PC-9 (cell line): Measurements from ENCODE around the gene SOAT2. TPM values are rescaled to one million over a fixed set of nuclear protein-coding genes. Genes with fewer than 3 reads are reported as not detected.
A peak's percentile ranks its signal among the peaks of the same experiment; 100 is the strongest.

ENCODE experiments used
- BruUV-seq: library from RNA; stranded (reverse); fragments of 400-500 nt; replicated peaks from 2 replicates; lab custom pipeline; 2021; lab: Mats Ljungman, UMichigan
- CTCF ChIA-PET: fragments of 300-600 bp; sonication (Branson Sonifier 250); formaldehyde crosslinking; loops from one replicate; lab custom pipeline; 2022; ENCODE audit warnings: antibody characterized with exemption; lab: Charles Lee
- POLR2A ChIA-PET: fragments of 300-600 bp; sonication (Branson Sonifier 250); formaldehyde crosslinking; loops from one replicate; lab custom pipeline; 2022; ENCODE audit warnings: antibody characterized with exemption; ENCODE audit not compliant: unreplicated experiment; lab: Charles Lee
- DNase-seq, 2 experiments: peaks; one replicate each; pipeline versions ENCODE4 v3.0.0 to v3.0.0-alpha.2; 2015 to 2022; ENCODE audit warnings: mixed read lengths in 1 of 2
- H2AFZ ChIP-seq: fragments of 200-600 bp; sonication (generic); 2 replicates; pipeline ENCODE4 v1.8.1; 2017; ENCODE audit warnings: antibody characterized with exemption
- H3F3A ChIP-seq: fragments of 200-600 bp; sonication (generic); 2 replicates; pipeline ENCODE4 v1.8.1; 2017; ENCODE audit warnings: antibody characterized with exemption, mild to moderate bottlenecking, low read depth; ENCODE audit not compliant: insufficient read depth
- H3K27ac ChIP-seq: fragments of 200-600 bp; sonication (generic); 2 replicates; pipeline ENCODE4 v1.6.1; 2016; ENCODE audit warnings: mixed run types
- H3K27me3 ChIP-seq: fragments of 200-600 bp; sonication (generic); 2 replicates; pipeline ENCODE4 v1.6.1; 2016; ENCODE audit warnings: low read depth, mixed run types; ENCODE audit not compliant: insufficient read depth
- H3K36me3 ChIP-seq: fragments of 200-600 bp; sonication (generic); 2 replicates; pipeline ENCODE4 v1.6.1; 2016; ENCODE audit warnings: low read depth, mixed run types
- H3K4me1 ChIP-seq: fragments of 200-600 bp; sonication (generic); replicated peaks from 2 replicates; pipeline ENCODE4 v1.6.1; 2016; ENCODE audit warnings: mixed run types; ENCODE audit not compliant: insufficient read depth
- H3K4me2 ChIP-seq: fragments of 200-600 bp; sonication (generic); 2 replicates; pipeline ENCODE4 v1.6.1; 2017; ENCODE audit warnings: mixed run types
- H3K4me3 ChIP-seq: fragments of 200-600 bp; sonication (generic); 2 replicates; pipeline ENCODE4 v1.6.1; 2016; ENCODE audit warnings: mixed run types
- H3K79me2 ChIP-seq: fragments of 200-600 bp; sonication (generic); 2 replicates; pipeline ENCODE4 v1.6.1; 2017; ENCODE audit warnings: low read depth, mixed run types
- H3K9me2 ChIP-seq: fragments of 200-600 bp; sonication (generic); 2 replicates; pipeline ENCODE4 v1.8.1; 2017; ENCODE audit warnings: mild to moderate bottlenecking; ENCODE audit not compliant: insufficient read depth
- H3K9me3 ChIP-seq: fragments of 200-600 bp; sonication (generic); 2 replicates; pipeline ENCODE4 v1.8.1; 2016; ENCODE audit warnings: low read depth; ENCODE audit not compliant: insufficient read depth
- H4K20me1 ChIP-seq: fragments of 200-600 bp; sonication (generic); 2 replicates; pipeline ENCODE4 v1.8.1; 2017; ENCODE audit not compliant: insufficient read depth
- EZH2 ChIP-seq: fragments of 200-600 bp; sonication (generic); IDR thresholded peaks from 2 replicates; pipeline ENCODE4 v1.8.0; 2017; ENCODE audit warnings: antibody characterized with exemption, low read depth
- intact Hi-C: fragments of 100-400 bp; cut with micrococcal nuclease; formaldehyde crosslinking; loops from one replicate; pipeline ENCODE4 v1.10.0; 2022; ENCODE audit not compliant: unreplicated experiment
- total RNA-seq: library from RNA; stranded (reverse); gene quantifications from 2 replicates; pipeline ENCODE4 v1.2.3, GENCODE V29; 2021
- TF ChIP-seq, protein P1 (sequence below): fragments of 200-600 bp; sonication (generic); conservative IDR thresholded peaks from 2 replicates; pipeline ENCODE4 v1.6.1; 2017; ENCODE audit warnings: mixed run types, antibody characterized with exemption, mild to moderate bottlenecking, moderate library complexity

SOAT2 gene
- total RNA-seq, 1 experiment from 2014 or later = 0.79 TPM

DNA sequence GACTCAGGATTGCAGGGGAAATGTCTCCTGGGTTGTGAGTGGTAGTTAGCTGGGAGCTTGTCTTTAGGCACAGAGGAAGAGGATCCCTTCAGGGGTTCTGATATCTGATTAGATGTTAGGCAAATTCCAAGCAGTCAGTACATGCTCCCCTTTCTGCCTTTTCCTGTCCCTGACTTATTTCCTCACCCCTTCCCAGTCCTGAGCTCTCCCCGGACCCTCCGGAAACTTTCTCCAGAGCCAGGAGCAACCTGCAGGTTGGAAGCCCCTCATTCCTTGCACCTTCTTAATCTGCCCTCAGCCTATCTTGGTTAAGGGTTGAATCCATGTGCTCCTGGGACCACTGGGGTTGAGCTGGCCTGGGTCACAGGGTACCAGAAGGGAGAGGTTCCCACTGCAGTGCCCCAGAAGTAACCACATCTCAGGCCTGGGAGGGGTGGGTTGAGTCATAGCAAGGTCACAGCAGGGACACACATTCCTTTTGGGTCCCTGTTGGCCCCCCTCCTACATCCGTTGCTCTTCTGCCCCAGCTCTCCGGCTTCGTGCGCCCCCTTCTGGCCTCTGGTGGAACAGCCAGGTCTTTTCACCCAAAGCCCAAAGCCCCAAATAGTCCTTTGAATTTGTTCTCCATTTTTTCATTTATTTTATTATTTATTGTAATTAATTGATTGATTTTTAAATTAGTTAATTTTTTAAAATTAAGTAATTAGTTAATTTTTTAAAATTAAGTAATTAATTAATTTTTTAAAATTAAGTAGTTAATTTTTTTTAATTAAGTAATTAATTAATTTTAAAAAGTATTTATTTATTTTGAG, 4.0 kb upstream of the SOAT2 start:
- Histone ChIP-seq H3K4me2 (peak overlapping the region; percentile 87), H3K27ac (peak overlapping the region; percentile 87), H3K4me1 (peaks cover 22% of the 10 kb centered on the region), H3K79me2 (no peaks in the 10 kb centered on the region; the same call in 1 of the 2 replicates), H3K9me3 (no peaks in the 10 kb centered on the region), H3K27me3 (no peaks in the 10 kb centered on the region), H3K4me3 (peak overlapping the region; percentile 96), H3K9me2 (no peaks in the 10 kb centered on the region), H4K20me1 (no peaks in the 10 kb centered on the region), H3K36me3 (0 out of 2 replicates have a peak, but pooled peaks cover 6% of the 10 kb centered on the region), H2AFZ (peak overlapping the region; percentile 7; the same call in 1 of the 2 replicates), H3F3A (peaks cover 33% of the 10 kb centered on the region; the same call in 1 of the 2 replicates)
- TF ChIP-seq EZH2 = no peak
- TF ChIP-seq, protein P1, sequence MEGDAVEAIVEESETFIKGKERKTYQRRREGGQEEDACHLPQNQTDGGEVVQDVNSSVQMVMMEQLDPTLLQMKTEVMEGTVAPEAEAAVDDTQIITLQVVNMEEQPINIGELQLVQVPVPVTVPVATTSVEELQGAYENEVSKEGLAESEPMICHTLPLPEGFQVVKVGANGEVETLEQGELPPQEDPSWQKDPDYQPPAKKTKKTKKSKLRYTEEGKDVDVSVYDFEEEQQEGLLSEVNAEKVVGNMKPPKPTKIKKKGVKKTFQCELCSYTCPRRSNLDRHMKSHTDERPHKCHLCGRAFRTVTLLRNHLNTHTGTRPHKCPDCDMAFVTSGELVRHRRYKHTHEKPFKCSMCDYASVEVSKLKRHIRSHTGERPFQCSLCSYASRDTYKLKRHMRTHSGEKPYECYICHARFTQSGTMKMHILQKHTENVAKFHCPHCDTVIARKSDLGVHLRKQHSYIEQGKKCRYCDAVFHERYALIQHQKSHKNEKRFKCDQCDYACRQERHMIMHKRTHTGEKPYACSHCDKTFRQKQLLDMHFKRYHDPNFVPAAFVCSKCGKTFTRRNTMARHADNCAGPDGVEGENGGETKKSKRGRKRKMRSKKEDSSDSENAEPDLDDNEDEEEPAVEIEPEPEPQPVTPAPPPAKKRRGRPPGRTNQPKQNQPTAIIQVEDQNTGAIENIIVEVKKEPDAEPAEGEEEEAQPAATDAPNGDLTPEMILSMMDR = peak; percentile 95
- CTCF ChIA-PET = interaction anchor here (0.7 to 3.4 kb wide), 7 partner anchors 19 to 222 kb away, joined by 3 to 22 read pairs (median 4); partner anchors contain the start of genes AAAS and SPRYD3
- intact Hi-C loops = loop anchor here (1.0 to 2.0 kb wide), 3 partner anchors 20 to 153 kb away; partner anchors contain the start of gene SPRYD3
- TSS peak; percentile 54 for BruUV-seq
- DNase-seq = peak; percentile 90 to 92
- POLR2A ChIA-PET = interaction anchor here (0.5 to 2.0 kb wide), 9 partner anchors 20 to 907 kb away, joined by 3 to 25 read pairs (median 4); partner anchors contain the start of genes KRT8 and SPRYD3

- no peak overlapping the region for H3K4me2 ChIP-seq
- no peak overlapping the region for H3K4me3 ChIP-seq
- 0 out of 2 replicates have a peak, but pooled peaks cover 6% of the 10 kb centered on the region for H3K36me3 ChIP-seq
- H3K4me1 ChIP-seq = peaks cover 22% of the 10 kb centered on the region
- no peak overlapping the region for H3K27ac ChIP-seq
- POLR2A ChIA-PET = interaction anchor here (1.3 kb wide), 1 partner anchor 95 kb away, joined by 17 read pairs; no protein-coding TSS in a partner anchor
- TF ChIP-seq, protein P1 = no peak
- no peak for TF ChIP-seq EZH2
- CTCF ChIA-PET = interaction anchor here (2.2 kb wide), 1 partner anchor 35 kb away, joined by 22 read pairs; no protein-coding TSS in a partner anchor
- H3F3A ChIP-seq = peaks cover 33% of the 10 kb centered on the region; the same call in 1 of the 2 replicates
- intact Hi-C loops = no loop called here
- H4K20me1 ChIP-seq = no peaks in the 10 kb centered on the region
- H3K9me2 ChIP-seq = no peaks in the 10 kb centered on the region
- DNase-seq = no peak
- H2AFZ ChIP-seq = no peak overlapping the region
- no peaks in the 10 kb centered on the region for H3K27me3 ChIP-seq
- no TSS peak for BruUV-seq
- no peaks in the 10 kb centered on the region; the same call in 1 of the 2 replicates for H3K79me2 ChIP-seq
- no peaks in the 10 kb centered on the region for H3K9me3 ChIP-seq
Observed at GRCh38 chr12:53100466-53101151, 2.7 kb upstream of the SOAT2 start.

- no peaks in the 10 kb centered on the region; the same call in 1 of the 2 replicates for H3K79me2 ChIP-seq
- peaks cover 18% of the 10 kb centered on the region for H3K4me1 ChIP-seq
- DNase-seq = no peak
- BruUV-seq = no TSS peak
- no peaks in the 10 kb centered on the region for H3K27me3 ChIP-seq
- no peak overlapping the region for H3K4me3 ChIP-seq
- no peak overlapping the region for H2AFZ ChIP-seq
- no peak overlapping the region for H3K27ac ChIP-seq
- 0 out of 2 replicates have a peak, but pooled peaks cover 6% of the 10 kb centered on the region for H3K36me3 ChIP-seq
- intact Hi-C loops = no loop called here
- peaks cover 30% of the 10 kb centered on the region; the same call in 1 of the 2 replicates for H3F3A ChIP-seq
- TF ChIP-seq, protein P1 = no peak
- TF ChIP-seq EZH2 = no peak
- H3K9me2 ChIP-seq = no peaks in the 10 kb centered on the region
- no peaks in the 10 kb centered on the region for H4K20me1 ChIP-seq
- ChIA-PET POLR2A (no interaction called here), CTCF (no interaction called here)
- H3K4me2 ChIP-seq = no peak overlapping the region
- no peaks in the 10 kb centered on the region for H3K9me3 ChIP-seq
Observed at GRCh38 chr12:53101266-53101665, 2.0 kb upstream of the SOAT2 start.
